ENCODE data around the gene RUNX2. TPM values are rescaled to one million over a fixed set of nuclear protein-coding genes. Genes with fewer than 3 reads are reported as not detected.

Gene RUNX2
- total and polyA plus RNA-seq, 4 donors, result 0.09 to 1.5 (median 0.75) TPM

GRCh38 chr6:45377554-45378333 lies 49.6 kb downstream of the RUNX2 start, which contains the start of gene SUPT3H (continued):
- TF ChIP-seq CTCF (IDR thresholded peaks at IDR 0.05; ENCODE audit: low read depth, low read length, missing input control) (peak; percentile 17), ZBTB33 (IDR thresholded peaks at IDR 0.05) (no peak), RAD21 (IDR thresholded peaks at IDR 0.05) (peak in 1 of 2 donors; percentile 52), FOXA2 (IDR thresholded peaks at IDR 0.05) (no peak), YY1 (IDR thresholded peaks at IDR 0.05) (peak; percentile 80), MAX (IDR thresholded peaks at IDR 0.05) (peak; percentile 57), TAF1 (conservative IDR thresholded peaks at IDR 0.05) (peak; percentile 93), HNF4A (conservative IDR thresholded peaks at IDR 0.05) (no peak)

- no peaks in the 10 kb centered on the region for H3K36me3 ChIP-seq (ENCODE audit: control insufficient read depth in 4 of 4, insufficient read depth in 3 of 4, low read depth in 1 of 4, low read length in 3 of 4)
- TF ChIP-seq REST (IDR thresholded peaks at IDR 0.05) (peak; percentile 8), YY1 (IDR thresholded peaks at IDR 0.05) (peak; percentile 80), RAD21 (IDR thresholded peaks at IDR 0.05) (peak in 1 of 2 donors; percentile 30), TAF1 (conservative IDR thresholded peaks at IDR 0.05) (peak; percentile 70), HNF4A (conservative IDR thresholded peaks at IDR 0.05) (no peak)
- DNase-seq (ENCODE audit: low spot score), result no peak
- peak overlapping the region; percentile 83 to 98 (median 95) for H3K4me3 ChIP-seq (ENCODE audit: low read depth in 1 of 3, low read length in 3 of 3)
- no peaks in the 10 kb centered on the region for H3K27me3 ChIP-seq (ENCODE audit: control insufficient read depth in 4 of 4, insufficient read depth in 4 of 4, low read length in 3 of 4)
- H3K27ac ChIP-seq (ENCODE audit: low read depth in 1 of 2, low read length in 2 of 2), result peak overlapping the region; percentile 98 to 99
- WGBS, result 2% methylated on average over 21 of the region's 21 CpGs
- H3K9ac ChIP-seq (ENCODE audit: low read depth in 1 of 2, low read length in 2 of 2), result peak overlapping the region; percentile 92 to 99
- no peaks in the 10 kb centered on the region for H3K9me3 ChIP-seq (ENCODE audit: control insufficient read depth in 4 of 4, low read length in 3 of 4)
- peaks cover 0 to 8% (median 4%) of the 10 kb centered on the region in 4 donors for H3K4me1 ChIP-seq (ENCODE audit: control insufficient read depth in 4 of 4, insufficient read depth in 4 of 4, low read length in 3 of 4)
Observed at GRCh38 chr6:45378334-45378926, 50.3 kb downstream of the RUNX2 start.

- DNase-seq (ENCODE audit: low spot score), result no peak
- Histone ChIP-seq H3K4me3 (ENCODE audit: low read depth in 1 of 3, low read length in 3 of 3) (no peak overlapping the region), H3K9ac (ENCODE audit: low read depth in 1 of 2, low read length in 2 of 2) (no peak overlapping the region), H3K9me3 (ENCODE audit: control insufficient read depth in 4 of 4, low read length in 3 of 4) (no peaks in the 10 kb centered on the region), H3K27ac (ENCODE audit: low read depth in 1 of 2, low read length in 2 of 2) (no peak overlapping the region), H3K4me1 (ENCODE audit: control insufficient read depth in 4 of 4, insufficient read depth in 4 of 4, low read length in 3 of 4) (peaks cover 0 to 3% (median 0%) of the 10 kb centered on the region in 4 donors), H3K36me3 (ENCODE audit: control insufficient read depth in 4 of 4, insufficient read depth in 3 of 4, low read depth in 1 of 4, low read length in 3 of 4) (no peaks in the 10 kb centered on the region), H3K27me3 (ENCODE audit: control insufficient read depth in 4 of 4, insufficient read depth in 4 of 4, low read length in 3 of 4) (no peaks in the 10 kb centered on the region)
- WGBS, result 93% methylated on average over 2 of the region's 2 CpGs
- TF ChIP-seq HNF4G (IDR thresholded peaks at IDR 0.05) (no peak), CTCF (IDR thresholded peaks at IDR 0.05; ENCODE audit: low read depth, low read length, missing input control) (no peak), GABPA (IDR thresholded peaks at IDR 0.05 in 1 of 2, conservative IDR thresholded peaks at IDR 0.05 in 1 of 2) (no peak), JUND (IDR thresholded peaks at IDR 0.05) (no peak), ATF3 (IDR thresholded peaks at IDR 0.05) (no peak), SP1 (IDR thresholded peaks at IDR 0.05) (no peak), MAX (IDR thresholded peaks at IDR 0.05) (no peak), ZBTB33 (IDR thresholded peaks at IDR 0.05) (no peak)
Observed at GRCh38 chr6:45382391-45382790, 54.3 kb downstream of the RUNX2 start.

All from liver (tissue), 9 donors.